ENCODE results near the gene CCDC158. TPM values are rescaled to one million over a fixed set of nuclear protein-coding genes. Genes with fewer than 3 reads are reported as not detected.
"Not testable (repeated sequence)": the region's sequence is repeated elsewhere in the genome, so short reads cannot be mapped to it uniquely, and the experiment has no call there.

The CCDC158 gene
- polyA plus RNA-seq, 3 donors: 0.27 to 0.75 (median 0.60) TPM

DNA sequence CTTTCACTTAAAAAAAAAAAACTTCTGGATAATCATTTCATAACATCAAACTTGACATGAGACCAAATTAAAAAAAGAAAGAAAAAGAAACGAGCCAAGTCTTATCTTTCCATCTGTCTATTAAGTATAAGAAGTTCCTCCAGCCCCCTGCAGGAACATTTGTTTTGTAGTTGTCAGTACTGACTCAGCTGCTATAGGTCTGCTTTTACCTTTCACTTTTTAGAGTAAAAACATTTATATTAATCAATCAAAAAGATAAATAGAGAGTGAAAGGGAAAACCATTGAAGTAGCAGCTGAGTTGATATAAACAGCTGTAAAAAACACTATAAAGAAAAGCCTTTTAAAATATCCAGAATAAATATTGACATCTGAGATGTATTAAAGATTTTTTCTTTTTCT is 46.1 kb downstream of the CCDC158 start:
- no peak for DNase-seq (ENCODE audit: low read depth in 3 of 3, low spot score in 2 of 3)

- no peak for DNase-seq (ENCODE audit: low read depth in 3 of 3, low spot score in 2 of 3)
Measured at GRCh38 chr4:76373919-76374552, 46.9 kb downstream of the CCDC158 start.

GRCh38 chr4:76366737-76367136 is 54.2 kb downstream of the CCDC158 start:
- no peak for DNase-seq (ENCODE audit: low read depth in 3 of 3, low spot score in 2 of 3)

- no peak for DNase-seq (ENCODE audit: low read depth in 3 of 3, low spot score in 2 of 3)
Measured at GRCh38 chr4:76365636-76366035, 55.3 kb downstream of the CCDC158 start.

DNA sequence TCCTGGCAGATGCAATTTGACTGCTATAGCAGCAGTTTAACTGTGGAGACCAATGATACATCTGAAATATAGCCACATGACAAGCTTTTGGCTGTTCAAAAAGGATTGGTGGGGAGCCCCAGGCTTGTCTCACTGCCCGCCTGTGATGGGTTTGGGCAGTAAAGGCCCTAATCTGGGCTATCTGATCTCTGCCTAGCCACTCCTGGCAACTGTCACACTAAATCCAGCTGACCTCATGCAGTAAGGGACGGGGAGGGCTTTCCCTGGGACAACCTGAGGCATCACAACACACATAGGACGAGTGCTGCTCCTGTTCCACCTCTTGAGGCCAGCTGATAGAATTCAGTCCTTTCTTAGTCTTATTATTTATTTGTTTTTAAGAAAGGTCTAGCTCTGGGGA is 56.2 kb downstream of the CCDC158 start:
- DNase-seq (ENCODE audit: low read depth in 3 of 3, low spot score in 2 of 3): no peak

- DNase-seq (ENCODE audit: low read depth in 3 of 3, low spot score in 2 of 3): no peak
Measured at GRCh38 chr4:76363556-76364290, 57.2 kb downstream of the CCDC158 start.

DNA sequence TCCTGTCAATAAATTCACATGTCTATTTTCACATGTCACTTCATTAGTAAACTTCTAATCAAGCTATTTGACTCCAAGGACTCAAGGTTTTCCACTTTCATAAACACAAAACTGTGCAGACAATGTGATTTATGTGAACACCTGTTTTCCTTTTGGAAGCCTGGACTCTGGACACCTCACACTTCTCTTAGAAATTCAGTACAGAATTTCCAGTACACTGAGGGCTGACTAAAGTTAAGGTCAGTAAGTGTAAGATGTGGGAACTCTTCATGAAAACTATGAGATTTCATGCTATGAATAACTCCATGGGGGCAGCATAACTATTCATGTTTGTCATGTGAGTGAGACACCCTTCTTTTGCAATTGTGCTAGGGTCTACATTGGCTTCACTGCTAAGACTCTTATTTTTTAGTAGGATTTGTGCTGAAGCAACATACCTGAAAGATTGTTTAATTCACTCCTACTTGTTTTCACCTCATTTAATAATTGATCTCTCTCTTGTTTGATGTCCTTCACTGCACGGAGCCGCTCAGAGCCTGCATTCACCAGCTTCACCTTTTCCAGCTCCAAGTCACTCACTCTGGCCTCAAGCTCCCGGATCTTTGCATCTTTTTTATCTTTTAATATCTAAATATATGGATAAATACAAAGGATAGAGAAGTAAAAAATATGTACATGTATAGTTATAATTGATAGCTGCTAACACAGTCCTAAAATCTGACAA is 59.1 kb downstream of the CCDC158 start:
- no peak for DNase-seq (ENCODE audit: low read depth in 3 of 3, low spot score in 2 of 3)

GRCh38 chr4:76359881-76360466 is 61.0 kb downstream of the CCDC158 start:
- not testable (repeated sequence) for DNase-seq (ENCODE audit: low read depth in 3 of 3, low spot score in 2 of 3)

DNA sequence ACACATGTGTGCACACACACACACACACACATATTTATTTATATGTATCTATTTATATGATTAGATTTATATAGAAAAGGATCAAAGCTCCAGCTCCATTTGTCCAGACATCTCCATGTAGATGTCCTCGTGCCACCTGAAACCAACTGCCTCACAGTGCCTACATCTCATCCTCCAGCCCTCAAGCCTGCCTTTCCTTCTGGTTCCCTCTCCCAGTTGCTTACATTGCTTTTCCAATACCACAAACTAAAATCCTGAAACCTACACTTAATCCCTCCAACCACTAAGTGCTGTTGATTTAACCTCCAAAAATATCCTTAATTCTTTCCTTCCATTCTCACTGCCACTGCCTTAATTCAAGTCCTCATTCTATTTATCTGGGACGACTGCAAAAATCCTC is 63.0 kb downstream of the CCDC158 start:
- no peak for DNase-seq (ENCODE audit: low read depth in 3 of 3, low spot score in 2 of 3)

DNA sequence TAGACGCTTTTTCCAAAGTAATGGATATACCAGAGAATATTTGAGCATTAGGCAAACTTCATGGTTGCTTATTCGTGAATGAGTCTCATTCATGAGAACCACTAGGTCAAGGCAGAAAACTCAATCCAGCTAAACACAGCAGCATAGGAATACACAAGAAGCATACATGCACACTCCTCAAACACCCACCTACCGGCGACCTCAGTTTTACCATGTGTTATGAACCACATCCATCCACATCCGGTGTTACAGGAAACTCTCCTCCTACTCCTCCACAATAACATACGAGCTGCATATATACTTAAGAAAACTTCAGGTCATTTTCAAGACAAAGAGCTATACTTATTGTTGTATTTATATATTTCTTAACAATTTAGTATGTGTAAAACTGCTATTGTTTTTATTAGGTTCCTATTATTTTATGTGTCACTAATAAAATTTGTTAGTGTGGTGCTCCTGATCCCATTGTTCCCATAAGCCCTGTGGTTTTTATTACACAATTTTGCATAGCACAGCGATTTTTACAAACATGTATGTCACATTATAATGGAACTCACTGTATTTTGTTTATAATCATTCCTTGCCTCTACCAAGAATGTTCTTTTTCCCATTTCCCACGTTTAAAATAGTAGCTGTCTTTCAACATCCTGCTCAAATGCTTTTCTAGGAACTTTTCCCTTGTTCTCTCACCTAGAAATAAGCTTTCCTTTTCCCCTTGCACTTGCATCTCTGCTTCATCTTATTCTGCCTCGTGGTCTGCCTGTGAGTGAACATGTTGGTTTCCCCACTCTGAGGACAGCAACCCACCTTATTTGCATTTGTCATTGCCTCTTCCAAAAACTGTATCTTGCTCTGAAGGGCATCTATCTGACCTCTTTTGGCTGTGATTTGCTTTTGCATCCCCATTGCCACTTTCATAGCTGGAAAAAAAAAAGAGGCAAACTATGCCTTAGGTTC is 66.1 kb downstream of the CCDC158 start:
- DNase-seq (ENCODE audit: low read depth in 3 of 3, low spot score in 2 of 3): no peak

DNA sequence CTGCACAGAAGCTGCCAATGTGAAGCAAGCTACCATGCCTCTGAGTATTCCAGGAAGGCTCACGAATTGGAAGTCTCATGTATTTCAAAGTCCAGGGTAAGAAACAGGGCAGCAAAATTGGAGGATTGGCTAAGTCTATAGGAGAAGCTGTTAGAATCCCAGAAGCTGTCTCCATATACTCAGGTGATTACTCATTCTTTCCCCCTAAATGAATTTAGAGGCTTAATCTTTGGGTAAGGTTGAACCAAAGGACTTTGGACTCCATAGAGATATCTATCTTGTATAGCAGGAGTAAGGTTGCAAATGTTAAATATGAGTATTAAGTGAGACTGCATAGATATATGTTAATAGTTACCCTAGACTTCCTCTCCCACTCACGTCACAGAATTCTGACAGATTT is 78.1 kb downstream of the CCDC158 start:
- DNase-seq (ENCODE audit: low read depth in 3 of 3, low spot score in 2 of 3): no peak

- no peak for DNase-seq (ENCODE audit: low read depth in 3 of 3, low spot score in 2 of 3)
Measured at GRCh38 chr4:76342191-76342590, 78.8 kb downstream of the CCDC158 start.

- no peak for DNase-seq (ENCODE audit: low read depth in 3 of 3, low spot score in 2 of 3)
Measured at GRCh38 chr4:76341063-76341462, 79.9 kb downstream of the CCDC158 start.

GRCh38 chr4:76339364-76339763 is 81.6 kb downstream of the CCDC158 start:
- no peak for DNase-seq (ENCODE audit: low read depth in 3 of 3, low spot score in 2 of 3)

- no peak for DNase-seq (ENCODE audit: low read depth in 3 of 3, low spot score in 2 of 3)
Measured at GRCh38 chr4:76334885-76335284, 86.1 kb downstream of the CCDC158 start.

DNA sequence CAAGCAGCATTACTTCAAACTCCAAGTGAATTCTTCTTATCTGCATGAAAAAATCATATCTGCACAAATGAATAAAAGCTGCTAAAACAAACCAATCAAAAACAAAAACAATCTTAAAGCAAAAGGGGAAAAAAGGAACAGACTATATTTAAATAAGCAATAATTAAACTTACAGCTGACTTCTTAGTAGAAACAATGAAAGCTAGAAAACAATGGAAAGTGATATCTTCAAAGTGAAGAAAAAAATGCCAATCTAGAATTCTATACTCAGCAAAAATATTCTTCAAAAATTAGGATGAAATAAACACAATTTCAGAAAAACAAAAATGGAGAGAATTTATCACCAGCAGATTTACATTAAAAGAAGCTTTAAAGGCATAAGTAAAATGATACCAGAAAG is 94.4 kb downstream of the CCDC158 start:
- no peak for DNase-seq (ENCODE audit: low read depth in 3 of 3, low spot score in 2 of 3)

DNA sequence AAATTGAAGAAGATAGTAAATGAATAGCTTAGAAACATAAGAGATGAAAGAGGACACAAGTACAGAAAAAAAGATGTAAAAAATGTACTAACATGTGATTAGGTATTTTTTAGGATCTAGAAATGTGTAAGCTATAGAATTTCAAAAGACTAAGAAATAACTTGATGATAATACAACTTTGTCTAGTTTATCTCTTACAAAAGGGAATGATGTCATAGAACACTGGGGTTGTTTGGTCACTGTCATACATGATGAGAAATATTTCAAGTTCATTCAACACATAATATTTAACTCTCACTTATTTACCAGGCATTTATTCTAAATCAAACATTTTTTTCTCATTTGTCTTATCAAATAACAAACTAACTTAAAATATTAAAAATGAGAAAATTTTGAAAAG is 95.9 kb downstream of the CCDC158 start:
- no peak for DNase-seq (ENCODE audit: low read depth in 3 of 3, low spot score in 2 of 3)

GRCh38 chr4:76322236-76322635 is 98.7 kb downstream of the CCDC158 start:
- no peak for DNase-seq (ENCODE audit: low read depth in 3 of 3, low spot score in 2 of 3)

DNA sequence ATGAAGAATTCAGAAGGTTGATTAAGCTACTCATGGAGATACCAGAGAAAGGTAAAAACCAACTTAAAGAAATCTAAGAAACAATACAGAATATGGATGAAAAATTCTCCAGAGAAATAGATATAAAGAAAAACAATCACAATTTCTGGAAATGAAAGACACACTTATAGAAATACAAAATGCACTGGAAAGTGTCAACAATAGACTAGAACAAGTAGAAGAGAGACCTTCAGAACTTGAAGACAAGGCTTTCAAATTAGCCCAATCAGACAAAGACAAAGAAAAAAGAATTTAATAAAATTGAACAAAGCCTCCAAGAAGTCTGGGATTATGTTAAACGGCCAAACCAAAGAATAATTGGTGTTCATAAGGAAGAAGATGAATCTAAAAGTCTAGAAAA is 104.8 kb downstream of the CCDC158 start:
- DNase-seq (ENCODE audit: low read depth in 3 of 3, low spot score in 2 of 3): no peak

DNA sequence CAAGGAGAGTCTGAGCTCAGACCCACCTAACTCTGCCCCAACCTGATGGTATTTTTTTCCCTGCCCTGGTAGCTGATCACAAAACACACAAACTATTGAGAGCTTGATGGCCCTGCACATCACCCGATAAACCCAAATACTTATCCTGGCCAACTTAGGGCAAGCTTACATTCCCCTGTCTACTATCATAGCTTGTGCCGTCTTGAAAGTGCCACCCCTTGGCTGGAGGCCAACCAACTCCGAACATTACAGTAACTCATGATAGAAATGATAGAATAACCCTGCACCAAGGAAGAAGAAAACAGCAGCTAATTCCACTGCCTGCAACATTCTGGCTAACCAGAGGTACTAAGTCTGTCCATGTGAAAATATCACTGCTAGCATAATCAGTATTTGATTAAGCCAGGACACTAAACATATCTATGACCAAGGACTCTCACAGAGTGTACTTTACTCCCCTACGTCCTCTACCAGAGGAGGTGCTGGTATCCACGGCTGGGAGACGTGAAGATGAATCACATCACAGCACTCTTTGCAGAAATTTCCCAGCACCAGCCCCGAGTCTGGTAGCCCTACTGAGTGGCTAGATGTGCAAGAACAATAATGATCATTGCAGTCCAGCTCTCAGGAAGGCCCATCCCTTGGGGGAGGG is 105.5 kb downstream of the CCDC158 start:
- no peak for DNase-seq (ENCODE audit: low read depth in 3 of 3, low spot score in 2 of 3)
